ENCODE measurements around the gene WNT3A.

Gene WNT3A

GRCh38 chr1:228033376-228033775 lies 26.6 kb downstream of the WNT3A start:
- DNase-seq, result no peak

GRCh38 chr1:228034954-228035837 lies 28.4 kb downstream of the WNT3A start:
- no peak for DNase-seq

- DNase-seq, result no peak
Observed at GRCh38 chr1:228035844-228036243, 29.0 kb downstream of the WNT3A start.

GRCh38 chr1:228036701-228037231 lies 30.0 kb downstream of the WNT3A start:
- DNase-seq, result no peak

GRCh38 chr1:228037401-228038386 lies 30.9 kb downstream of the WNT3A start:
- no peak for DNase-seq

GRCh38 chr1:228038387-228039005 lies 31.7 kb downstream of the WNT3A start:
- no peak for DNase-seq

GRCh38 chr1:228039006-228039903 lies 32.5 kb downstream of the WNT3A start:
- no peak for DNase-seq

- DNase-seq, result no peak
Observed at GRCh38 chr1:228039986-228040385, 33.2 kb downstream of the WNT3A start.

- no peak for DNase-seq
Observed at GRCh38 chr1:228041316-228041715, 34.5 kb downstream of the WNT3A start.

- DNase-seq, result no peak
Observed at GRCh38 chr1:228042508-228042907, 35.7 kb downstream of the WNT3A start.

- DNase-seq, result no peak
Observed at GRCh38 chr1:228043281-228043848, 36.6 kb downstream of the WNT3A start.

GRCh38 chr1:228044961-228045360 lies 38.2 kb downstream of the WNT3A start:
- no peak for DNase-seq

- no peak for DNase-seq
Observed at GRCh38 chr1:228045405-228045804, 38.6 kb downstream of the WNT3A start.

- DNase-seq, result no peak
Observed at GRCh38 chr1:228045871-228046270, 39.1 kb downstream of the WNT3A start.

- DNase-seq, result no peak
Observed at GRCh38 chr1:228046421-228047182, 39.8 kb downstream of the WNT3A start.

- DNase-seq, result no peak
Observed at GRCh38 chr1:228047183-228047466, 40.3 kb downstream of the WNT3A start.

GRCh38 chr1:228048120-228048519 lies 41.3 kb downstream of the WNT3A start:
- no peak for DNase-seq

- DNase-seq, result no peak
Observed at GRCh38 chr1:228048659-228049298, 42.0 kb downstream of the WNT3A start.

- DNase-seq, result no peak
Observed at GRCh38 chr1:228050571-228051231, 43.9 kb downstream of the WNT3A start.
